Activated T-cell treated with anti-CD3 and anti-CD28 coated beads for 1 hour (primary cell): Measurements from ENCODE around the gene EVC.
"Not testable (repeated sequence)": the region's sequence is repeated elsewhere in the genome, so short reads cannot be mapped to it uniquely, and the experiment has no call there.

ENCODE experiments used
- DNase-seq: peaks from one replicate; pipeline ENCODE4 v3.0.0-alpha.2; 2020; ENCODE audit warnings: low read depth

The EVC gene

GRCh38 chr4:5812506-5813229 lies 101.7 kb downstream of the EVC start:
- DNase-seq, result no peak

- DNase-seq, result no peak
Observed at GRCh38 chr4:5813882-5814255, 102.9 kb downstream of the EVC start.

GRCh38 chr4:5814421-5814820 lies 103.4 kb downstream of the EVC start:
- DNase-seq, result no peak

DNA sequence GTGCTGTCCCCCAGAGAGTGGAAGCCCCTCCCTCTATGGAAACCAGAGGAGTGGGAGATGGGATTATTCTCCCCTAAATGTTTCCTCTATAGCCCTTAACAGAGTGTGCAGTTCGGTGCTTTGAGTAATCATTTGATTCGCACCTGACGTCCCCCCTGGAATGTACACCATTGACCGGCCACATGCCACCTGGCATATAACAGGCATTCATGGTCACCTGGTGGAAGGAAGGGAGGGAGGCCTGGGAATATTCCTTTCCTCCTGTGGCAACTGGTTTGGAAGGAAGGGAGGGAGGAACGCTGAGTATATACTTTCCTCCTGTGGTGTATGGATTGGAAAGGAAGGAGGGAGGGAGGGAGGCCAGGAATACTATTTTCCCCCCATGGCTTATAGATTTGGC lies 104.6 kb downstream of the EVC start:
- no peak for DNase-seq

DNA sequence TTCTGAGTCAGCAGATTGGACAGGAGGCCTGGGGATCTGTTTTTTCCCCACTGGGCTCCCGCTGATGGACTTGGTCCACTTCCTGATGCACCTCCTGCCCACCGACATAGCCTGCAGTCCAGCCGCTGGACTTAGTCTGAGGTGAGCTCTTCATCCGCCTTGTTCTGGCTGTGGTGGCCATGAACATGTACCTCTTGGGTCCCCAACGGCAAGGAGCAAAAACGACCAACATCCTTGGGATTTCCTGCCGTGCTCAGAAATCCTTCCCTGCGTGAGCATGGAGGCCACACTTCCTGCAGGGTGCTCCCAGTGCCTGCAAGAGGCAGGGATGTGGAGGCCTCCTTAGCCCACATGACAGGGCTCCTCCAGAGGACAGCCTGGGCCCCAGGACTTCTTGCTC lies 105.1 kb downstream of the EVC start:
- DNase-seq, result no peak

DNA sequence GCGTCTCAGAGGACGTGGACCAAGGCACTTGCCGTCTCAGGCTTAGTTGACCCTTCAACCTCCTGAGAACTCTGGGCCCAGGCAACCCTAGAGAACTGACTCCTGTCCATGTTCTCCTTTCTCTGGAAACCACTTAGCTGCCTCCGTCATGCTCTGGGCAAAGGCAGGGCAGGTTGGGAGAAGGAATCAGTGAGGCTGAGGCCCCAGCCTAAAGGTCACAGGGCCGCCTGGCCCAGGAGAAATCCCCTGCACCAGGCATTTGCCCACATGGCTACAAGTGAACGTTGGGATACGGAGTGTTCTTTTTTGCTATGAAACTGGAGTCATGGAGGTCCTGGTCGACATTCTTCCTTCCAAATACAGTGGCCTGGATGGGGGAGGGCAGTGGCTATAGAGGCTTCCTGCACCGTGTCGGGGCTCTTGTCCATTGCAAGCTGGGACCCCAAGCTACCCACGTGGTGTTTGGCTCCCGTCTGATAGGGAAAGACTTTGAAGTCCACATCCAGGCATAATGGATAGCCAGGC lies 105.9 kb downstream of the EVC start:
- no peak for DNase-seq

DNA sequence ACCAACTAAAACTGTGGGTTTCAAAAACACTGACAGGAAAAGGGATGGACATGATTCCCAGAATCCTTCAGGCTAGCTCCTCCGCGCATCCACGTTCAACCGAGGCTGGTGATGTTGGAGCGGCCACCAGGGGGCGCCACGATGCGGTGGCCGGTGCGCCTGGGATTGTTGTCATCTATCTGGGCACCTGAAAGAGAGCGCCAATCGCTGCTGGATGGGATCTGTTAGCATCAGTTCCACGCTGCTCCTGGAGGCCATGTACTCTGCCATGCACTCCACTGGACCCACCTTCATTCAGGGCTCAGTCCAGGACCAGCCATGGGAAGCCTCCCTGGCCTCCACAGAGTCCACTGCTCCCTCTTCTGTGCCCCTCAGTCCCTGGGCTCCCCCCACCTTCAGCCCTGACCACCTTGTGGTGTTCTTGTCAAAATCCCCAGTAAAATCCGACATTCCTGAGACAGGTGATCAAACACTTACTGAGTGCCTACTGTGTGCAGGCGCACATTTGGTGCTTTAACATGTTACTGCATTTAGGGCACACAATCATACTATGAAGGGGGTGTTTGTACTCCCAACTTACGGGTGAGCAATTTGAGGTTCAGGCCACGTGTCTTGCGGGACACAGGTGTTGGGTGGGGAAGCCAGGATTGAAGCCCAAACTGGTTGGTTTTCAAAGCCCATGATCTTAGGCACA lies 110.8 kb downstream of the EVC start:
- DNase-seq, result no peak

DNA sequence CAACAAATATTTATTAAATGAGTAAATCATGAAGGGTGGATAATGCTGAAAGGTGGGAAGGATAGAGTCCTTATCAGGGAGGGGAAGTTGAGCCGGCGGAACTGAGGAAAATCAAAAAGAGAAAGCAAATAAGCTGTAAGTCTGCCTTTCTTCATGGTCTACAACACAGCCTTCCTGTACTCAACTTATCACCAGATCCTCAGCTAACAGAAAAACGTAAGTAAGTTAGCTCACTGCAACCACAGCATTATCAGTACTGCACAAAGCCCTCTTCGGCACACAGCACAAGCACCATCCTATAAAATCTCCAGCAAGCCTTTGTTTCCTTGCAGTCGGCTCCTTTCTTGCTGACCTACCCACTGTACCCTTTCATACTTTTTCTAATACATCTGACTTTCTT lies 111.6 kb downstream of the EVC start:
- no peak for DNase-seq

DNA sequence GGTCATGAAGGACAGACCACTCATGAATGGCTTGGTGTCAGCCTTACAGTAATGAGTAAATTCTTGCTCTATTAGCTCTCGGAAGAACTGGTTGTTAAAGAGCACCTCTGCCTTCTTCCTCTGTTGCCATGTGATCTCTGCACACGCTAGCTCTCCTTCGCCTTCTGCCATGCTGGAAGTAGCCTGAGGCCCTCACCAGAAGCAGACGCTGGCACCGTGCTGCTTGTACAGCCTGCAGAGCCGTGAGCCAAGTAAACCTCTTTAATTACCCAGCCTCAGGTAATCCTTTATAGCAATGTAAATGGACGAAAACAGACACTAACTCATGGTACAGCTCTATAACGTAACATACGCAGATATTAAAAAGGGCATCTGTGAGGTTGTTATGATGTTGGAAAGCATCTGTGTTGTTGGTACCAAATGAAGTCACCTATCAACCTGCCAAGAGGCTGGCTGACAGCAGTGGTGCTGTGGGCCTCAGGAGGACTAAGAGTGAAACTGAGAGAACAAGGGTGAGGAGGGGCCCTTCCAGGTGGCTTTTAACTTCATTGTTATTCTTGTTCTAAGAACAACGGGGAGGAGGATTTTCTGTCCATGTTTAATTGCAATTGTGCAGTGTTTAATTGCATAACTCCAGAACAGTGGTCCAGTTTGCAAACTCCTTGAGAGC lies 112.7 kb downstream of the EVC start:
- no peak for DNase-seq

GRCh38 chr4:5824227-5824626 lies 113.2 kb downstream of the EVC start:
- no peak for DNase-seq

GRCh38 chr4:5824635-5825034 lies 113.6 kb downstream of the EVC start:
- DNase-seq, result no peak

DNA sequence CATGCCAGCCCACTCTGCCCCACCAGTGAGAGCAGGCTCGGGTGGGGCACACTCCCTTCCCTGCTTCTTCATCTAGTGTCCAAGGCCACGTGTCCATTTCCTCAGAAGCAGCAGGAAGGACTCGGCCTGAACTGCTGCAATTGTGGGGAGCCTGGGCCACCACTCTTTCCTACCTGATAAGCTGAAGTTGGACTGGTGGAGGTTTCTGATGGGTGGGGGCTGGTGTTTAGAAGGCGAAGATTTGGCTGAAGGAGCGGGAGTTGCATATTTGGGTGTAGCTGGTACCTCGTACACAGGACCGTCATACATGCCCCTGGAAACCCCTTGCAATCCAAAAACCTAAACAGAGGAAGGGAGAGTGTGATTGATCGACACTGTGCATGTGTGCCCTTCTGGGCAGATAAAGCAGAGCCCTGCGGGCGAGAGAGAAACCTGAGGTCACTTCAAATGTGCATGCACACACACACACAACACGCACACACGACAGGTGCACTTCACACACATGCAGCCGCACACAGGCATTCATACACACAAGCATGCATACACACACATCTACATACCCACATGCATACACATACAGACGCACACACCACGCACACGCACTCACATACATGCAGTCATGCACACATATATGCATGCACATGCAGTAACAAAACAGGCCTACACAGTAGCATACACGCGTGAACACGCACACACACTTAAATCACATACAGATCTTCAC lies 114.5 kb downstream of the EVC start:
- no peak for DNase-seq

DNA sequence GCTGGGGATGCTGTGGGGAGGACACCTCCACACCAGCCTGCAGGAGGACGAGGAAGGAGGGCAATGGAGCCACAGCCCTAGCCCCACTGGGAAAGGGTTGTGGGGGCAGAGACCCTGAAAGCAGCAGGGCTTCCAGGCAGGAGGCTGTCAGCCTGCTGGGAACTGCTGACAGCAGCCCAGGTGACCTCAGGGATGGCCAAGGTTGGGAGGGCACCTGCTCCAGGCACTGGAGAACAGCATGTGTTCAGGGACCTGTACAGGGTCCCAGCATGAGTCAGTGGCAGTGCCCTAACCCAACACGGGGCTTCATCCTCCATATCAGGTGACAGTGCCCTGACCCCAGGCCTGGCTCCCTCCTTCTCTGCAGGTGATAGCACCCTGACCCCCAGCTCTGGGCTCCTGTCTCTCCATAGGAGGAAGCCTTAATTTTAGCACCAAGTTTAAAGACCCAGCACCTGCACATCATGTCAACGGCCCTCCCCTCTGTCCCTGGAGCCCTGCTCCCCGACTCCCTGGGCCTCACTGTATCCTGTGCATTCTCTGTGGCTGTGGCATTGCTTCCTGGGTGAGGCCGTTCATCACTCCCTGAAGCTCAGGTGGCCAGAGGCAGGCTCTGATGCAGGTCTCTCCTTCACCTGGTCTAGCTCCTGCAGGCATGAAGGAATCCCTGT lies 115.6 kb downstream of the EVC start:
- no peak for DNase-seq

DNA sequence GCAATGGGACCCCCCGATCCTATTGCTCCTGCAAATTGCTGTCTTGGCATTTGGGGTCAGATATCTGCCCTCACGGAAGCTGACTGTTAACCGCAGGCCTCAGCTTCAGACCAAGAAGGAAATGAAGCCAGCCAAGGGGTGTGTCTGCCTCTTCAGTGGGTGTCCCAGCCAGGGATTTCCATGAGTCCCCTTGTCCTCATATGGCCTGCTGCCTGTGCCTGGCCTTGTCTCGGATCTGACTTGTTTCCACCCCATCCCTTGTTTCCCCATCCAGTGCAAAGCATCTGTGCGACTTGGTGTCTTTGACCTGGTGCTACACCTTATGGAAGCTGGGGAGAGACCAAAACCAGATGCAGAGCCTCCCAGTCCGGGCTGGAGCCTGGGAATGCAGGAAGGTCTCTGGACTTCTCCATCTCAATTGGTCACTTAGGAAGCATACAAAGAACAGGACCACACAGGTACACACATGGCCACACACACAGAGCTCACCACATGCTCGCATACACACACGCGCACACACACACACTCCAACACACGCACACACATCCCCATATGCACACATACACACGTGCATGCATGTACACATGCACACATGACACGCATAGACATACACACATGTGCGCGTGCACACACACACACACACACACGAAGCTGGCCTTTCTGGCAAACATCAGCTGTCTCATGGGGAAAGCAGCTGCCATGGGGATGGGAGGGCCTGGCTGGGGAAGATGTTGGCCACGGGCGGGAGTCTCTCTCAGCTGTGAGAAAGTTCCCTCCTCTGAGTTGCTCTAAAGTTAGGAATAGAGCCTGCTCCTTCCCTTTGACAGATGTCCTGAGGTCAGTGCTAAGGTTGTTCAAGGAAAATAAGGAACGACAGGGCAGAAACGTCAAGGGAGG lies 116.4 kb downstream of the EVC start:
- no peak for DNase-seq

GRCh38 chr4:5828005-5828391 lies 117.0 kb downstream of the EVC start:
- no peak for DNase-seq

DNA sequence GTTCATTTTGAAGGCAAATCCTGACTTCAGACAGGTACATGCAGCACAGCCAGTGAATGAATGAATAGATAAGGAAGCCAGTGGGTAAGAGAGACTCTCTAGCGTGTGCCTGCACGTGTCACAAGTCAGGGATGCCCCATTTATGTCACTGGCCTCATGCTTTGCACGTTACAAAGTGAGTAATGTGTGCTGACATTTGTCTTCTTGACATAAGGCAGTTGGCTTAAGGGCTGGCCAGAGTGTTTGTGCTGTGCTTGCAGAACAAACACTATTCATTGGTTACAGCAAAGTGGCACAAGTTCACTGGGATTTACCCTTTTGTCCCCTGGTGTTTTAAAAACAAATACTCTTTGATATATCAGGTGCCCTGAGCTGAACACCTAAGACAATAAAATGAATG lies 125.9 kb downstream of the EVC start:
- no peak for DNase-seq

GRCh38 chr4:5837483-5837882 lies 126.5 kb downstream of the EVC start:
- DNase-seq, result not testable (repeated sequence)

GRCh38 chr4:5839332-5839731 lies 128.3 kb downstream of the EVC start:
- DNase-seq, result no peak

GRCh38 chr4:5839751-5840674 lies 129.0 kb downstream of the EVC start:
- no peak for DNase-seq

DNA sequence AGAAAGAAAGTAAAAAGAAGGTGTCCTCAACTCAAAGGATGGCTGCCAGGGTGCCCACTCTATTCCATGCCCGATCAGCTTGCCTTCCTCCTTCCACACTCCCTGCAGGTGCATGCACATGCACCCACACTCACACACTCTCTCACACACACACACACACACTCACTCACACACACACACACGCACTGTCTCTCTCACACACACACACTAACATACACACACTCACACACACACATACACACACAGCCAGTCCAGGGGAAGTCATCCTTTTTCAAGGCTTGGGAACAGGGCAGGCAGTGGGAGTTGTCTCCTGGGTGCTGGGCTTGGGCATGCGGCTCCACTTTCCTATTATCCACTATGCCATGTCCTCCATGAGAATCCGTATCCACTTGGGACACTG lies 131.5 kb downstream of the EVC start:
- DNase-seq, result no peak
